Muscle of leg (tissue), 9 donors: Measurements from ENCODE around the gene LPXN. TPM values are rescaled to one million over a fixed set of nuclear protein-coding genes. Genes with fewer than 3 reads are reported as not detected.

ENCODE experiments used
- polyA plus RNA-seq, 8 donors: library from polyadenylated mRNA; unstranded; fragments of 120-200 nt; gene quantifications; one replicate each; pipeline versions ENCODE4 v1.2.1 to v1.2.3, GENCODE V29; 2013; ENCODE audit warnings: inconsistent platforms in 1 of 8, low replicate concordance in 1 of 8; ENCODE audit not compliant: insufficient read length in 8 of 8, insufficient read depth in 1 of 8
- total RNA-seq: library from RNA; stranded (reverse); fragments of 120-200 nt; gene quantifications from one replicate; pipeline ENCODE4 v1.2.4, GENCODE V29; 2013

Gene LPXN
- total and polyA plus RNA-seq, 9 donors = 2.6 to 5.6 (median 3.6) TPM

Other genes starting within 250 kb of the LPXN start
- not detected for gene OR5B17, start 216.8 kb downstream of the LPXN start, total RNA-seq
- gene OR5B17, start 216.8 kb downstream of the LPXN start, polyA plus RNA-seq = not detected
- not detected for gene OR5B3, start 169.0 kb downstream of the LPXN start, total RNA-seq
- gene OR5B3, start 169.0 kb downstream of the LPXN start, polyA plus RNA-seq = not detected
- gene OR5B2, start 147.7 kb downstream of the LPXN start, total RNA-seq = not detected
- gene OR5B2, start 147.7 kb downstream of the LPXN start, polyA plus RNA-seq = not detected
- gene OR5B12, start 133.6 kb downstream of the LPXN start, total RNA-seq = not detected
- gene OR5B12, start 133.6 kb downstream of the LPXN start, polyA plus RNA-seq = not detected
- not detected for gene OR5B21, start 67.8 kb downstream of the LPXN start, total RNA-seq
- not detected for gene OR5B21, start 67.8 kb downstream of the LPXN start, polyA plus RNA-seq
- gene ZFP91, start 3.2 kb upstream of the LPXN start, total RNA-seq = 31.2 TPM
- 10 to 100 TPM; 32.0 to 46.6 (median 39.0) TPM for gene ZFP91, start 3.2 kb upstream of the LPXN start, polyA plus RNA-seq
- gene CNTF, start 46.8 kb upstream of the LPXN start, total RNA-seq = 0.89 TPM
- gene CNTF, start 46.8 kb upstream of the LPXN start, polyA plus RNA-seq = 1 to 10 TPM in 1 of 8 donors, under 1 TPM in 7; 0.55 to 1.0 (median 0.89) TPM
- gene GLYAT, start 156.1 kb upstream of the LPXN start, total RNA-seq = not detected
- not detected for gene GLYAT, start 156.1 kb upstream of the LPXN start, polyA plus RNA-seq